Large intestine (tissue), 3 donors: ENCODE measurements around the gene TTC31. TPM values are rescaled to one million over a fixed set of nuclear protein-coding genes. Genes with fewer than 3 reads are reported as not detected.

Source experiments
- DNase-seq, 2 donors: peaks; one replicate each; pipeline versions ENCODE4 v3.0.0 to v3.0.0-alpha.2; 2013
- H3K27ac ChIP-seq: one replicate; pipeline ENCODE4 v1.5.1; 2013; ENCODE audit warnings: low read length
- H3K27me3 ChIP-seq: 2 replicates; pipeline ENCODE4 v1.6.1; 2013; ENCODE audit warnings: low read length; ENCODE audit not compliant: control insufficient read depth, insufficient read depth
- H3K36me3 ChIP-seq: 2 replicates; pipeline ENCODE4 v1.6.1; 2013; ENCODE audit warnings: low read length; ENCODE audit not compliant: control insufficient read depth, insufficient read depth
- H3K4me1 ChIP-seq: one replicate; pipeline ENCODE4 v1.6.1; 2013; ENCODE audit warnings: low read length; ENCODE audit not compliant: control insufficient read depth, insufficient read depth
- H3K4me3 ChIP-seq: one replicate; pipeline ENCODE4 v1.5.1; 2013; ENCODE audit warnings: low read length
- H3K9me3 ChIP-seq: one replicate; pipeline ENCODE4 v1.6.1; 2013; ENCODE audit warnings: mild to moderate bottlenecking, low read depth, low read length, moderate library complexity; ENCODE audit not compliant: control insufficient read depth
- WGBS: methylation state at CpG from one replicate; pipeline ENCODE4 v1.1.5; 2013; ENCODE audit warnings: low lambda C conversion rate; ENCODE audit not compliant: insufficient coverage; 5-methylcytosine and 5-hydroxymethylcytosine counted together
- polyA plus RNA-seq: library from polyadenylated mRNA; unstranded; fragments of 120-200 nt; gene quantifications from one replicate; pipeline ENCODE4 v1.2.1, GENCODE V29; 2013

Gene TTC31
- polyA plus RNA-seq, 1 donor, result 51.4 TPM

DNA sequence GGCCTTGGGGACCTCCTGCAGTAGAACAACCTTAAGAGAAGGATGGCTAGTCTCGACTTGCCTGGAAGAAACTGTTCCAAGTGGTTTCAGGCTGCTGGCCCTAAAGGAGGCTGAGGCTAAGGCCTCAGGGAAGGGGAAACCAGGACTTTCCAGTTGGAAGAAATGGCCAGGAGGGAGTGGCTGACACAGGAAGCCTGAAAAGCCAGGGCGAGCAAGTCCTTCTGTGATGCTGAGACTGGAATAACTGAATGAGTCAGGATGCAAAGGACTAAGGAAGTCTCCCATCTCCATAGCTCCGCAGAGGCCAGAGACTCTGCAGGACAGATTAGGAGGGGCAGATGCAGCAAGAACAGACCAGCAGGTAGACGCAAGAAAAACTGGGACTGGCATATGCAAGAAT lies 54.3 kb downstream of the TTC31 start:
- no peak for DNase-seq
- Histone ChIP-seq H3K4me1 (no peaks in the 10 kb centered on the region), H3K9me3 (no peaks in the 10 kb centered on the region), H3K36me3 (peaks cover 8% of the 10 kb centered on the region), H3K27ac (no peak overlapping the region), H3K27me3 (peaks cover 38% of the 10 kb centered on the region), H3K4me3 (no peak overlapping the region)
- no CpG with 5 or more reads among the region's 4 CpGs for WGBS

DNA sequence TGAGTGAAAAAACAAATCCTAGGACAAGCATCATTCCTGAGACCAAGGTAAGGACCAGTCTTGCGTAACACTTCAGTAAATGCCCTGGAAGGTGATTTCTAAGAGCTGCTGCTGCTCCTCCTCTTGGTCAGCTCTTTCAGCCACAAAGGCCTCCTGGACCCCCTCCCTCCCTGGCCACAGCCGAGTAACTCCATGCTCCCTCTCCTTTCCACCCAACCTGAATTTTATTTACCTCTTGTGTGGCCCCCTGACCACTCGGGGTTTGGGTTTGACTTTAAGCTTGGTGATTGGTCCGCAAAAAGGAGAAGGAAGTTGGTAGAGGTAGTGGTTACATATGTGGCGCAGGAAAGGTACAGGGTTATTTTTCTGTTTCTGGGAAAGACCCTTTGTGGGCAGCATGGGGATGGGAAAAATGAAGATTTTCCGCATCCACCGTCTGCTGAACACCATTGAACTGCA lies 56.0 kb downstream of the TTC31 start:
- 40% methylated on average over 1 of the region's 7 CpGs for WGBS
- Histone ChIP-seq H3K36me3 (no peaks in the 10 kb centered on the region), H3K27ac (no peak overlapping the region), H3K27me3 (peaks cover 38% of the 10 kb centered on the region), H3K4me1 (no peaks in the 10 kb centered on the region), H3K4me3 (no peak overlapping the region), H3K9me3 (no peaks in the 10 kb centered on the region)
- no peak for DNase-seq

DNA sequence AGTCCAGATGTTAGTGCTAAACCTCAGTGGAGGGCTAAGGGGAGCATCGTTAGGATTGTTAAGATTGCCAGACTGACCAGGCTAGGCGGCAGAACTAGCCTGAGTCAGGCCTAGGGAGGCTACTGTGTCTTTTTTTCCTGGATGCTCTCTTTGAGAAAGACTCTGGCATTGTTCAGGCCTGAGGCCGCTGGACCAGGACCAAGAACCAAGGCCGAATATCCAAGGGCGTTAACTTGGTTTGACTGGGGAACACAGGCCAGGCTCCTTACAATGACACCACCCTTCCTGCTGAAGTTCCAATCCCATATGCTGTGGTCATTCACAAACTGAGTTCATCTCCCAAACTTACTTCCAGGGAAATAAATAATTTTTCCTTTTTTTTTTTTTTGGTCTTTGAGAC lies 57.4 kb downstream of the TTC31 start:
- Histone ChIP-seq H3K36me3 (no peaks in the 10 kb centered on the region), H3K4me3 (no peak overlapping the region), H3K27me3 (peaks cover 38% of the 10 kb centered on the region), H3K27ac (no peak overlapping the region), H3K9me3 (no peaks in the 10 kb centered on the region), H3K4me1 (no peaks in the 10 kb centered on the region)
- no peak for DNase-seq
- no CpG with 5 or more reads among the region's 5 CpGs for WGBS

DNA sequence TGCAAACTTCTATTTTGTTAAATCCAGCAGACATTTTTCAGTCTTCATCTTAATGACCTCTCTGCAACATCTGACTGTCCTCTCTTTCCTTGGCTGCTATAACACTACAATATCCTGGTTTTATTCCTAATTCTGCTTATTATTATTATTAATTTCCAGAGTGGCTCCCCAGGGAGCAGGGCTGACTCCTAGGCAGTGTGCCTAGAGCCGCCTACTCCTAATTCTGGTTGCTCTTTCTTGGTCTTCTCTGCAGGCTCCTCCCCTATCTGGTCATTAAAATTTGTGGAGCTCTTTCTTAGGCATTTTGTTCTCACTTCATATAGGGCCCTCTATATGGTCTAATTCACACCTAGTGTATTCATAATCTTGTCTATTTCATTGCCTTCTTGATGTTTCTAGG lies 60.1 kb downstream of the TTC31 start:
- no peaks in the 10 kb centered on the region for H3K9me3 ChIP-seq
- WGBS, result no CpG with 5 or more reads among the region's 1 CpG
- no peaks in the 10 kb centered on the region for H3K4me1 ChIP-seq

More for the DNA sequence above, 60.1 kb downstream of the TTC31 start:
- Histone ChIP-seq H3K27me3 (peaks cover 40% of the 10 kb centered on the region), H3K36me3 (no peaks in the 10 kb centered on the region), H3K4me3 (no peak overlapping the region), H3K27ac (no peak overlapping the region)
- no peak for DNase-seq

Other genes starting within 250 kb of the TTC31 start
- gene SLC4A5, start 139.7 kb upstream of the TTC31 start, polyA plus RNA-seq, result 1.5 TPM
- gene DCTN1, start 102.8 kb upstream of the TTC31 start, polyA plus RNA-seq, result 90.7 TPM
- 2.0 TPM for gene C2orf81, start 61.5 kb upstream of the TTC31 start, polyA plus RNA-seq
- gene WDR54, start 61.4 kb upstream of the TTC31 start, polyA plus RNA-seq, result 13.4 TPM
- gene RTKN, start 41.1 kb upstream of the TTC31 start, polyA plus RNA-seq, result 105 TPM
- 34.7 TPM for gene INO80B, start 28.0 kb upstream of the TTC31 start, polyA plus RNA-seq
- 75.4 TPM for gene WBP1, start 24.6 kb upstream of the TTC31 start, polyA plus RNA-seq
- gene MOGS, start 17.7 kb upstream of the TTC31 start, polyA plus RNA-seq, result 65.7 TPM
- 45.3 TPM for gene MRPL53, start 10.4 kb upstream of the TTC31 start, polyA plus RNA-seq
- gene CCDC142, start 83 bp upstream of the TTC31 start, polyA plus RNA-seq, result 21.3 TPM
- gene LBX2, start 16.5 kb downstream of the TTC31 start, polyA plus RNA-seq, result 47.8 TPM
- gene PCGF1, start 24.6 kb downstream of the TTC31 start, polyA plus RNA-seq, result 25.5 TPM
- gene TLX2, start 31.4 kb downstream of the TTC31 start, polyA plus RNA-seq, result 5.0 TPM
- 12.9 TPM for gene DQX1, start 43.1 kb downstream of the TTC31 start, polyA plus RNA-seq
- gene AUP1, start 46.6 kb downstream of the TTC31 start, polyA plus RNA-seq, result 145 TPM
- 28.2 TPM for gene HTRA2, start 46.9 kb downstream of the TTC31 start, polyA plus RNA-seq
- gene LOXL3, start 70.9 kb downstream of the TTC31 start, polyA plus RNA-seq, result 3.6 TPM
- gene DOK1, start 71.6 kb downstream of the TTC31 start, polyA plus RNA-seq, result 6.4 TPM
- 0.12 TPM for gene M1AP, start 165.2 kb downstream of the TTC31 start, polyA plus RNA-seq
- gene SEMA4F, start 171.2 kb downstream of the TTC31 start, polyA plus RNA-seq, result 2.9 TPM